Neural crest cell (in vitro differentiated cells): ENCODE measurements around the gene PPP1R11. TPM values are rescaled to one million over a fixed set of nuclear protein-coding genes. Genes with fewer than 3 reads are reported as not detected.

Experiments used
- DNase-seq: peaks from one replicate; pipeline ENCODE4 v3.0.0; 2021; ENCODE audit warnings: low read depth, mixed read lengths, low spot score
- H3K27ac Mint-ChIP-seq: one replicate; pipeline ENCODE4 v1.8.0; 2021; ENCODE audit warnings: mild to moderate bottlenecking, mixed read lengths; ENCODE audit not compliant: unreplicated experiment
- H3K27me3 Mint-ChIP-seq: 2 replicates; pipeline ENCODE4 v1.8.0; 2021; ENCODE audit warnings: low read depth, mild to moderate bottlenecking, mixed read lengths
- H3K36me3 Mint-ChIP-seq: 2 replicates; pipeline ENCODE4 v1.8.0; 2021; ENCODE audit warnings: low read depth, mild to moderate bottlenecking, mixed read lengths
- H3K4me1 Mint-ChIP-seq: 2 replicates; pipeline ENCODE4 v1.8.0; 2021; ENCODE audit warnings: mixed read lengths
- H3K4me3 Mint-ChIP-seq: one replicate; pipeline ENCODE4 v1.8.0; 2021; ENCODE audit warnings: mild to moderate bottlenecking, mixed read lengths
- H3K9me3 Mint-ChIP-seq: 2 replicates; pipeline ENCODE4 v1.8.0; 2021; ENCODE audit warnings: mixed read lengths
- total RNA-seq: library from RNA; stranded (reverse); gene quantifications from 2 replicates; pipeline ENCODE4 v1.2.1, GENCODE V29; 2021
- TF ChIP-seq, protein P1 (sequence below): fragments of 200-600 bp; sonication (generic); conservative IDR thresholded peaks from 2 replicates; pipeline ENCODE4 v1.5.0; 2021; ENCODE audit warnings: antibody characterized with exemption, mild to moderate bottlenecking

PPP1R11 gene
- total RNA-seq, 1 donor from 2014 or later = 35.6 TPM

DNA sequence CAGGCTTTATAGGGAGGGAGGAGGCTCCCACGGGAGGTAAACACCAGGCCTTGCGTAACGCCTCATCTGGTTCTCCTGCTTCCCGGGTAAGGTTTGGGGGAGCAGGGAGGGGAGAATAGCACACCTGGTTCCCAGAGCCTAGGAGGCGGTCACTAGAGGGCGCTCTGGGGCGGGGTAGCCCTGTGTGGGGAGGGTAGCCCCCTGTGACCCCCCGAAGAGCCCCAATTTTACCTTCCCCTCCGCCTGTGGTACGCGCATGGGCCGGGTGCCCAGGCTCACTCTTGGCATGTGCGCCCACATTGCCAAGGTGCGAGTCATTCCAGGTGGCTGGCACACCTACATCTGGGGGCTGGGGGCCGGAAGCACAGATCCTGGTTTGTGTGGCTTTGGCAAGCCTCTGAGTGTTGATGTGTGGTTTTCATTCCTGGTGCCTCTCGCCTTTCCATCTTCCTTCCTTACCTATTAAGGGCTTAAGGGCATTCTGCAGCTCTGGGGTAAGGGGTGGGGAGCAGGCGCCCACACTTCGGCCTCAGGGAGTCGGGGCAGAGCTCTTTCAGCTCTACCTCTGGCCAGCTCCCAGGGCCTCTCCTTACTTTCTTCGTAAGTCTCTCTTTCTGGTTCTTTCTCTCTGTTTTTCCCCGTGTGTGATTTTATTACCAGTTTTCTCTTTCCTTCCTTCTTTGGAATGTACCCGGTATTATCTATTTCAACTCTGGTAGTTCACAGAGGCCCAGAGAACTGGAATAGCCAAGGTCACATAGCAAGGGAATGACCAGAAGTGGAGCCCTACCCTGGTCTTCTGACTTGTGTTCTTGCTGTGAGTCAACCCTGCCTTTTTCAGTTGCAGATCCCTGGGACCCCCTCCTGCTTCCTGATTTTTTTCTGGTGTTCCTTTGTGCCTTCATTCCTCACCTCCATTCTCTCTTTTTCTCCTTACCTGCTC, 9.1 kb downstream of the PPP1R11 start:
- peaks cover 94% of the 10 kb centered on the region for H3K27me3 Mint-ChIP-seq
- no peaks in the 10 kb centered on the region for H3K9me3 Mint-ChIP-seq
- H3K4me3 Mint-ChIP-seq = peak overlapping the region; percentile 58
- peaks cover 8% of the 10 kb centered on the region for H3K4me1 Mint-ChIP-seq
- TF ChIP-seq, protein P1, sequence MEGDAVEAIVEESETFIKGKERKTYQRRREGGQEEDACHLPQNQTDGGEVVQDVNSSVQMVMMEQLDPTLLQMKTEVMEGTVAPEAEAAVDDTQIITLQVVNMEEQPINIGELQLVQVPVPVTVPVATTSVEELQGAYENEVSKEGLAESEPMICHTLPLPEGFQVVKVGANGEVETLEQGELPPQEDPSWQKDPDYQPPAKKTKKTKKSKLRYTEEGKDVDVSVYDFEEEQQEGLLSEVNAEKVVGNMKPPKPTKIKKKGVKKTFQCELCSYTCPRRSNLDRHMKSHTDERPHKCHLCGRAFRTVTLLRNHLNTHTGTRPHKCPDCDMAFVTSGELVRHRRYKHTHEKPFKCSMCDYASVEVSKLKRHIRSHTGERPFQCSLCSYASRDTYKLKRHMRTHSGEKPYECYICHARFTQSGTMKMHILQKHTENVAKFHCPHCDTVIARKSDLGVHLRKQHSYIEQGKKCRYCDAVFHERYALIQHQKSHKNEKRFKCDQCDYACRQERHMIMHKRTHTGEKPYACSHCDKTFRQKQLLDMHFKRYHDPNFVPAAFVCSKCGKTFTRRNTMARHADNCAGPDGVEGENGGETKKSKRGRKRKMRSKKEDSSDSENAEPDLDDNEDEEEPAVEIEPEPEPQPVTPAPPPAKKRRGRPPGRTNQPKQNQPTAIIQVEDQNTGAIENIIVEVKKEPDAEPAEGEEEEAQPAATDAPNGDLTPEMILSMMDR = peak; percentile 47
- peaks cover 5% of the 10 kb centered on the region for H3K36me3 Mint-ChIP-seq
- H3K27ac Mint-ChIP-seq = no peak overlapping the region
- no peak for DNase-seq

DNA sequence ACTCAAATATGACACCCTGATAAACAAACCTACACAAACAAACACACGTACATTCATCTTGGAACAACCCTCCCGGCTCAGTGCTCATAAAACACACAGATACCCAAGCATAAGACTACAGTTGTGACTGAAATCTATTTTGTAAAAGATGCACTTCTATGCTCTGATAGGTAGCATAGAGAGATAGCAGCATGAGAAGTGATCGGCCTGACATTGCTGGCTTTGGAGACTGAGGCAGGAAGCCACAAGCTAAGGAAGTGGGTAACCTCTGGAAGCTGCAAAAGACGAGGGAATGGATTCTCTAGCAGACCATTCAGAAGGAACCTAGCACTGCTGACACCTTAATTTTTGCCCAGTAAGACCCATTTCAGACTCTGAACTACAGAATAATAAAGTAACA, 10.2 kb downstream of the PPP1R11 start:
- no peak overlapping the region for H3K4me3 Mint-ChIP-seq
- peaks cover 4% of the 10 kb centered on the region for H3K4me1 Mint-ChIP-seq
- peaks cover 5% of the 10 kb centered on the region for H3K36me3 Mint-ChIP-seq
- H3K27me3 Mint-ChIP-seq = peaks cover 84% of the 10 kb centered on the region
- H3K9me3 Mint-ChIP-seq = no peaks in the 10 kb centered on the region
- no peak for DNase-seq
- TF ChIP-seq, protein P1 = no peak
- no peak overlapping the region for H3K27ac Mint-ChIP-seq

DNA sequence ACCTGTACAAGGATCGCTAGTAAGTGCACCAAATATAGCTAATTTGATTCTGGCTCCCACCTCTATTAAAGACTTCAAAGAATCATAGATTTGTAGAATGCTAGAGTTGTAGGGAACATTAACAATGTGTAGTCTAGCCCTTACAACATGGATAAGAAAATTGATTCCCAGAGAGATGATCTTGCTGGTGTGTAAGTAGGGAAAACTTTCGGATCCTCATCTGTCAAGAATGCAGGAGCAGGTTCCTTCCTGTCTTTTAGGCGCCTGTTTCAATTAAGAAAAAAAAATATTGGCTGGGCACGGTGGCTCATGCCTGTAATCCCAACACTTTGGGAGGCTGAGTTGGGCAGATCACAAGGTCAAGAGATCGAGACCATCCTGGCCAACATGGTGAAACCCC, 20.9 kb downstream of the PPP1R11 start:
- no peaks in the 10 kb centered on the region for H3K9me3 Mint-ChIP-seq
- no peaks in the 10 kb centered on the region for H3K36me3 Mint-ChIP-seq
- no peak for DNase-seq
- peaks cover 76% of the 10 kb centered on the region for H3K27me3 Mint-ChIP-seq
- H3K4me3 Mint-ChIP-seq = no peak overlapping the region
- H3K27ac Mint-ChIP-seq = no peak overlapping the region
- no peaks in the 10 kb centered on the region for H3K4me1 Mint-ChIP-seq
- TF ChIP-seq, protein P1 = no peak

DNA sequence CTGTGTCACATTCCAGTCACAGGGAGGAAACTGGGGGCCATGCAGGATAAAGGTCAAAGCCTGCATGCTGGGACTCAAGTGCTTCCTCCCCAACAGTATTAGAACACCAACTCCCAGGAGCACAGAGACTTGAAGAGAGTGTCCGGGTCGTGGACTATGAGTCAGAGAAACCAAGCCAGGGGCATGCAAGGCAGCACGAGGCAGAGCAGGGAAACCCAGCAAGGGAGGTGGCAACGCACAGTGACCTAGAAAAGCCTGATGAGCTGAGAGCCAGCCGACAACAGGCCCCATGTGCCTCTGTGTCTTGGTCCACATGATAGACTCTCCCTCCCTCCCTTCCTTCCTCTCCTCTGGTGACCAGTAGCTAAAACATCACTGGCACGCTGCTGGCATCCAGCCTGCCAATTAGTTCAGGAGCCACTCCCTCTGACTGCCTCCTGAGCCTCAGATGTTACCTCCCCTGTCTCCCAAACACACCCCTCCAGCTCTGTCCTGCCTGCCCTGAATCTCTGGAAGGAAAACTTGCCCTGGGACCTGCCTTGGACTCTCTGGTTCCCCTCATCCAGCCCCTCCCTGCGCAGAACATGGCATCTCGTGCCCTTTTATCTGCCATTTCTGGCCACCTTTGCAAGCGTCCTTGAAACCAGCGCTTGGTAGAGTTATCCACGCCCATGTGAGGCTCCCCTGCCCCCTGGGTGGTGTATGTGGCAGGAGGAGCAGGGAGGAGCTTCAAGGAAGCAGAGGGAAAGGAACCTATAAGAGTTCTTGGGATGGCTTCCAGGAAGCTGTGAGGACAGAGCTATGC, 24.8 kb downstream of the PPP1R11 start:
- no peak overlapping the region for H3K27ac Mint-ChIP-seq
- no peak for DNase-seq
- H3K36me3 Mint-ChIP-seq = no peaks in the 10 kb centered on the region
- H3K27me3 Mint-ChIP-seq = peaks cover 95% of the 10 kb centered on the region
- no peak overlapping the region for H3K4me3 Mint-ChIP-seq
- H3K4me1 Mint-ChIP-seq = peaks cover 6% of the 10 kb centered on the region
- H3K9me3 Mint-ChIP-seq = no peaks in the 10 kb centered on the region
- TF ChIP-seq, protein P1 = no peak

DNA sequence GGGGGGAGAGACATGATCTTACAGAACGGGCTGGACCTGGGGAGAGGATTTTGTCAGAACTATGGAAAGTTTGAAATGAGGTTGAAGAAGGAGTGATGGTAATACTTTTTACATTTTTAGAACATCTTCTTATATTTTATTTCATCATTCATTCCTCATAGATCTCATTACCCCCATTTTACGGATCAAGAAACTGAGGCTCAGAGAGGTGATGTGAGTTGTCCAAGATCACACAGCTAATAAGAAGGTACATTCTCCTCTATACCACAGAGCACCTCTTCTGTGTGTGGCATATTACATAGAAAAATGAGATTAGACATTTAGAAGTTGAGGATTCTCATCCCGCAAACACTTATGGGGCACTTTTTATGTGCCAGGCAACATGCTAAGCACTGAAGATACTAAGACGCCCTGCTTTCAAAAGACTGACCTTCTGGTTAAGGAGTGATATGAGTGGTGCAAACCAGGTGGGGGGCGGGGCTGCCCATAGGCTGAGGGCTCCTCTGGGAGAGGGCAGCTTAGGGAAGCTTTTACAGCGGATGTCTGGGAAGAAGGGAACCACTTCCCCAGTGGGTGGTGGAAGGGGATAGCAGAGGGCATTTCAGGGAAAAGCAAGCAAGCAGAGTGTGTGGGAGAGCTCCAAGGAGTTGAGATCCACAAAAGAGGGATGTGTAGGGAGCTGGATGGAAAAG, 26.0 kb downstream of the PPP1R11 start:
- Mint-ChIP-seq H3K9me3 (no peaks in the 10 kb centered on the region), H3K27me3 (peaks cover 95% of the 10 kb centered on the region), H3K36me3 (no peaks in the 10 kb centered on the region), H3K4me1 (peaks cover 6% of the 10 kb centered on the region), H3K4me3 (no peak overlapping the region), H3K27ac (no peak overlapping the region)
- no peak for DNase-seq
- TF ChIP-seq, protein P1 = no peak
